Heart right ventricle (tissue), 16 donors: ENCODE results near the gene EEPD1. TPM values are rescaled to one million over a fixed set of nuclear protein-coding genes. Genes with fewer than 3 reads are reported as not detected.

Experiments used
- ATAC-seq, 8 donors: fragments of 200-7000 bp; cut with Tn5 transposase; one replicate each; pipeline ENCODE4 v1.9.1; 2020; ENCODE audit warnings: mild to moderate bottlenecking in 8 of 8, moderate library complexity in 8 of 8, moderate number of reproducible peaks in 1 of 8
- DNase-seq, 2 donors: peaks; one replicate each; pipeline ENCODE4 v3.0.0-alpha.2; 2020
- H3K27ac ChIP-seq, 10 donors: fragments of 200-600 bp; sonication (generic) in 2 of 10; one replicate each; pipeline versions ENCODE4 v1.5.0 to v1.8.0; 2020 to 2022; ENCODE audit warnings: mild to moderate bottlenecking in 3 of 10
- H3K27me3 ChIP-seq, 7 donors: fragments of 200-600 bp; one replicate each; pipeline ENCODE4 v1.8.0; 2021 to 2022; ENCODE audit warnings: mild to moderate bottlenecking in 2 of 7
- H3K36me3 ChIP-seq, 9 donors: fragments of 200-600 bp; sonication (generic) in 1 of 9; one replicate each; pipeline versions ENCODE4 v1.5.0 to v1.8.0; 2020 to 2022; ENCODE audit warnings: mild to moderate bottlenecking in 2 of 9
- H3K4me1 ChIP-seq, 9 donors: fragments of 200-600 bp; sonication (generic) in 1 of 9; one replicate each; pipeline versions ENCODE4 v1.5.0 to v1.8.0; 2020 to 2022; ENCODE audit warnings: mild to moderate bottlenecking in 4 of 9
- H3K4me3 ChIP-seq, 10 donors: fragments of 200-600 bp; sonication (generic) in 2 of 10; one replicate each; pipeline versions ENCODE4 v1.5.0 to v1.8.0; 2020 to 2022; ENCODE audit warnings: mild to moderate bottlenecking in 7 of 10, moderate library complexity in 2 of 10
- H3K9me3 ChIP-seq, 11 donors: fragments of 200-600 bp in 10 of 11; sonication (generic) in 2 of 11; one replicate each; pipeline versions ENCODE4 v1.5.0 to v1.8.0; 2013 to 2022; ENCODE audit warnings: mild to moderate bottlenecking in 2 of 11, control low read depth in 1 of 11, moderate library complexity in 1 of 11
- CTCF ChIP-seq, 9 donors: fragments of 200-600 bp; sonication (generic) in 2 of 9; IDR thresholded peaks; one replicate each; pipeline versions ENCODE4 v1.5.0 to v1.8.0; 2021 to 2022; ENCODE audit warnings: antibody characterized with exemption in 9 of 9, mild to moderate bottlenecking in 5 of 9, moderate library complexity in 1 of 9
- WGBS, 2 donors: extraction: QIAGEN DNeasy Blood & Tissue Kit; methylation state at CpG; one replicate each; pipeline ENCODE4 v1.1.7; 2013; ENCODE audit warnings: inconsistent platforms in 1 of 2; 5-methylcytosine and 5-hydroxymethylcytosine counted together
- intact Hi-C, 10 donors: fragments of 100-400 bp; cut with DNase I; formaldehyde crosslinking; loops; one replicate each; pipeline versions ENCODE4 v1.11.1 to v1.14.2; 2022
- polyA plus RNA-seq, 2 donors: library from polyadenylated mRNA; stranded (reverse); fragments of 200-250 nt; gene quantifications; one replicate each; pipeline ENCODE4 v1.2.3, GENCODE V29; 2013
- total RNA-seq, 10 donors: library from RNA; stranded (reverse); fragmentation: NEBNext Ultra II Directional in 3 of 10; extraction: Animal tissue kit (Norgen Biotek cat#: 25700) in 3 of 10; gene quantifications; one replicate each; pipeline versions ENCODE4 v1.2.1 to v1.2.4, GENCODE V29; 2021 to 2023
- donor health status: Arrhythmogenic right ventricular cardiomyopathy.
- donor health status: ischemic (EF 13 %, LVEDD 7.1; RV severe dilation, severe dysfunction).
- donor health status: healthy with polysubstance abuse.
- donor health status: DM: no; HTN: yes; CAD: no.
- donor health status: DM: no; HTN: no; CAD: no.
- donor health status: ischemic (EF 25% LVEDD 6.9; RV normal size, moderate dysfunction).
- donor health status: ischemic (EF 25% LVEDD 5.7; RV mildly dilated, moderate dysfunction).
- donor health status: healthy.
- donor health status: DM: yes; HTN: yes; CAD: no.
- donor health status: Ischemic cardiomyopathy.
- donor health status: ischemic (EF 35%, LVEDD 5.7; RV mildly dilated, moderate dysfunction).
- donor health status: nonischemic (EF 11% LVEDD 7.7; RV severe dilation, severe dysfunction).
- donor health status: DM: yes; HTN: yes; CAD: no.
- donor health status: PGD.
- donor health status: ischemic (EF 29% LVEDD 5.4; RV normal size, mild dysfunction).
- donor health status: nonischemic (EF 23%, LVEDD 6.1; RV moderate dilation, normal function).

Gene EEPD1
- total and polyA plus RNA-seq, 12 donors: 6.1 to 15.2 (median 8.4) TPM

GRCh38 chr7:36305648-36306047 is 152.6 kb downstream of the EEPD1 start:
- no peak overlapping the region for H3K27ac ChIP-seq
- 95 to 98% methylated on average over 5 of the region's 5 CpGs for WGBS, 2 donors
- ATAC-seq (no peak), DNase-seq (no peak)
- H3K4me3 ChIP-seq: no peak overlapping the region
- H3K36me3 ChIP-seq: peaks cover 0 to under 1% (median 0%) of the 10 kb centered on the region in 9 donors
- no peak for TF ChIP-seq CTCF (IDR thresholded peaks at IDR 0.05)
- no peaks in the 10 kb centered on the region for H3K27me3 ChIP-seq
- H3K9me3 ChIP-seq: no peaks in the 10 kb centered on the region
- peaks cover 22 to 61% (median 49%) of the 10 kb centered on the region in 9 donors for H3K4me1 ChIP-seq
- intact Hi-C loops: no loop called here

GRCh38 chr7:36306222-36306621 is 153.2 kb downstream of the EEPD1 start:
- no peak for TF ChIP-seq CTCF (IDR thresholded peaks at IDR 0.05)
- Histone ChIP-seq H3K36me3 (no peaks in the 10 kb centered on the region), H3K4me1 (peaks cover 18 to 55% (median 43%) of the 10 kb centered on the region in 9 donors), H3K9me3 (no peaks in the 10 kb centered on the region), H3K27me3 (no peaks in the 10 kb centered on the region), H3K27ac (no peak overlapping the region), H3K4me3 (no peak overlapping the region)
- ATAC-seq: no peak
- intact Hi-C loops: no loop called here
- WGBS, 2 donors: 94 to 95% methylated on average over 5 of the region's 5 CpGs
- no peak for DNase-seq

- WGBS, 2 donors: 88 to 96% methylated on average over 10 of the region's 10 CpGs
- intact Hi-C loops: no loop called here
Observed at GRCh38 chr7:36306722-36307121, 153.7 kb downstream of the EEPD1 start.

GRCh38 chr7:36308031-36308430 is 155.0 kb downstream of the EEPD1 start:
- Histone ChIP-seq H3K27ac (no peak overlapping the region), H3K4me3 (no peak overlapping the region), H3K36me3 (no peaks in the 10 kb centered on the region), H3K27me3 (no peaks in the 10 kb centered on the region), H3K9me3 (no peaks in the 10 kb centered on the region), H3K4me1 (peaks cover 14 to 37% (median 25%) of the 10 kb centered on the region in 9 donors)
- intact Hi-C loops: no loop called here
- DNase-seq: no peak
- TF ChIP-seq CTCF (IDR thresholded peaks at IDR 0.05): no peak
- 63 to 70% methylated on average over 10 of the region's 10 CpGs for whole genome bisulfite sequencing, 2 donors
- no peak for ATAC-seq

More at GRCh38 chr7:36306722-36307121, 153.7 kb downstream of the EEPD1 start:
- Histone ChIP-seq H3K36me3 (no peaks in the 10 kb centered on the region), H3K27ac (no peak overlapping the region), H3K9me3 (no peaks in the 10 kb centered on the region), H3K4me3 (no peak overlapping the region), H3K27me3 (no peaks in the 10 kb centered on the region), H3K4me1 (peaks cover 16 to 50% (median 38%) of the 10 kb centered on the region in 9 donors)
- ATAC-seq (no peak), DNase-seq (no peak)
- TF ChIP-seq CTCF (IDR thresholded peaks at IDR 0.05): no peak
